Parathyroid adenoma (tissue), 2 donors: Measurements from ENCODE around the gene CACNA1D.

ENCODE experiments used
- H2AFZ ChIP-seq: fragments of 300-600 bp; sonication (generic); one replicate; pipeline ENCODE4 v1.7.0; 2017; ENCODE audit warnings: antibody characterized with exemption, mild to moderate bottlenecking
- H3K27ac ChIP-seq: fragments of 300-600 bp; sonication (generic); one replicate; pipeline ENCODE4 v1.7.0; 2017
- H3K27me3 ChIP-seq: fragments of 300-600 bp; sonication (generic); one replicate; pipeline ENCODE4 v1.7.0; 2017; ENCODE audit warnings: low read length; ENCODE audit not compliant: control insufficient read depth, insufficient read depth
- H3K36me3 ChIP-seq: fragments of 300-600 bp; sonication (generic); one replicate; pipeline ENCODE4 v1.7.0; 2017; ENCODE audit warnings: low read length; ENCODE audit not compliant: control insufficient read depth, insufficient read depth
- H3K4me1 ChIP-seq: fragments of 300-600 bp; sonication (generic); one replicate; pipeline ENCODE4 v1.7.0; 2017; ENCODE audit warnings: control low read depth
- H3K4me2 ChIP-seq: fragments of 300-600 bp; sonication (generic); one replicate; pipeline ENCODE4 v1.7.0; 2017; ENCODE audit warnings: low read length
- H3K4me3 ChIP-seq: fragments of 300-600 bp; sonication (generic); one replicate; pipeline ENCODE4 v1.7.0; 2017; ENCODE audit warnings: low read depth, low read length
- H3K79me2 ChIP-seq: fragments of 300-600 bp; sonication (generic); one replicate; pipeline ENCODE4 v1.7.0; 2017; ENCODE audit warnings: control low read depth
- H3K9ac ChIP-seq: fragments of 300-600 bp; sonication (generic); one replicate; pipeline ENCODE4 v1.7.0; 2017; ENCODE audit warnings: mild to moderate bottlenecking
- H3K9me3 ChIP-seq: fragments of 300-600 bp; sonication (generic); one replicate; pipeline ENCODE4 v1.7.0; 2017; ENCODE audit warnings: low read length; ENCODE audit not compliant: control insufficient read depth
- TF ChIP-seq, protein P1 (sequence below): fragments of 300-600 bp; sonication (generic); IDR thresholded peaks from one replicate; pipeline ENCODE4 v1.7.0; 2017; ENCODE audit warnings: antibody characterized with exemption, mild to moderate bottlenecking
- donor health status: primary hyperparathyroidism.

Gene CACNA1D

GRCh38 chr3:53526704-53527055, 32.3 kb downstream of the CACNA1D start:
- peaks cover 16% of the 10 kb centered on the region for H3K4me1 ChIP-seq
- no peaks in the 10 kb centered on the region for H3K27me3 ChIP-seq
- no peaks in the 10 kb centered on the region for H3K36me3 ChIP-seq
- no peak overlapping the region for H3K27ac ChIP-seq
- H2AFZ ChIP-seq: no peak overlapping the region
- TF ChIP-seq, protein P1, sequence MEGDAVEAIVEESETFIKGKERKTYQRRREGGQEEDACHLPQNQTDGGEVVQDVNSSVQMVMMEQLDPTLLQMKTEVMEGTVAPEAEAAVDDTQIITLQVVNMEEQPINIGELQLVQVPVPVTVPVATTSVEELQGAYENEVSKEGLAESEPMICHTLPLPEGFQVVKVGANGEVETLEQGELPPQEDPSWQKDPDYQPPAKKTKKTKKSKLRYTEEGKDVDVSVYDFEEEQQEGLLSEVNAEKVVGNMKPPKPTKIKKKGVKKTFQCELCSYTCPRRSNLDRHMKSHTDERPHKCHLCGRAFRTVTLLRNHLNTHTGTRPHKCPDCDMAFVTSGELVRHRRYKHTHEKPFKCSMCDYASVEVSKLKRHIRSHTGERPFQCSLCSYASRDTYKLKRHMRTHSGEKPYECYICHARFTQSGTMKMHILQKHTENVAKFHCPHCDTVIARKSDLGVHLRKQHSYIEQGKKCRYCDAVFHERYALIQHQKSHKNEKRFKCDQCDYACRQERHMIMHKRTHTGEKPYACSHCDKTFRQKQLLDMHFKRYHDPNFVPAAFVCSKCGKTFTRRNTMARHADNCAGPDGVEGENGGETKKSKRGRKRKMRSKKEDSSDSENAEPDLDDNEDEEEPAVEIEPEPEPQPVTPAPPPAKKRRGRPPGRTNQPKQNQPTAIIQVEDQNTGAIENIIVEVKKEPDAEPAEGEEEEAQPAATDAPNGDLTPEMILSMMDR: no peak
- no peak overlapping the region for H3K4me2 ChIP-seq
- H3K79me2 ChIP-seq: no peaks in the 10 kb centered on the region
- no peak overlapping the region for H3K9ac ChIP-seq
- no peak overlapping the region for H3K4me3 ChIP-seq
- H3K9me3 ChIP-seq: no peaks in the 10 kb centered on the region

- TF ChIP-seq, protein P1: no peak
- no peaks in the 10 kb centered on the region for H3K4me1 ChIP-seq
- H3K27me3 ChIP-seq: no peaks in the 10 kb centered on the region
- no peak overlapping the region for H3K27ac ChIP-seq
- H2AFZ ChIP-seq: no peak overlapping the region
- H3K4me3 ChIP-seq: no peak overlapping the region
- no peaks in the 10 kb centered on the region for H3K9me3 ChIP-seq
- no peaks in the 10 kb centered on the region for H3K79me2 ChIP-seq
- no peak overlapping the region for H3K4me2 ChIP-seq
- H3K36me3 ChIP-seq: no peaks in the 10 kb centered on the region
- no peak overlapping the region for H3K9ac ChIP-seq
Measured at GRCh38 chr3:53530205-53530604, 35.8 kb downstream of the CACNA1D start.

- Histone ChIP-seq H3K4me1 (no peaks in the 10 kb centered on the region), H3K4me2 (no peak overlapping the region), H3K27ac (no peak overlapping the region), H3K9me3 (no peaks in the 10 kb centered on the region), H3K79me2 (no peaks in the 10 kb centered on the region), H3K4me3 (no peak overlapping the region), H2AFZ (no peak overlapping the region), H3K9ac (no peak overlapping the region), H3K36me3 (no peaks in the 10 kb centered on the region), H3K27me3 (no peaks in the 10 kb centered on the region)
- TF ChIP-seq, protein P1: peak; percentile 17
Measured at GRCh38 chr3:53531749-53532148, 37.3 kb downstream of the CACNA1D start.

- no peak overlapping the region for H3K4me3 ChIP-seq
- no peaks in the 10 kb centered on the region for H3K4me1 ChIP-seq
- H3K79me2 ChIP-seq: no peaks in the 10 kb centered on the region
- H3K9me3 ChIP-seq: no peaks in the 10 kb centered on the region
- H3K4me2 ChIP-seq: no peak overlapping the region
- H2AFZ ChIP-seq: no peak overlapping the region
- H3K9ac ChIP-seq: no peak overlapping the region
- TF ChIP-seq, protein P1: no peak
- no peak overlapping the region for H3K27ac ChIP-seq
- no peaks in the 10 kb centered on the region for H3K27me3 ChIP-seq
- no peaks in the 10 kb centered on the region for H3K36me3 ChIP-seq
Measured at GRCh38 chr3:53533472-53533871, 39.1 kb downstream of the CACNA1D start.

- Histone ChIP-seq H2AFZ (no peak overlapping the region), H3K36me3 (no peaks in the 10 kb centered on the region), H3K4me3 (no peak overlapping the region), H3K9ac (no peak overlapping the region), H3K27me3 (no peaks in the 10 kb centered on the region), H3K9me3 (no peaks in the 10 kb centered on the region), H3K27ac (no peak overlapping the region), H3K4me2 (no peak overlapping the region), H3K79me2 (no peaks in the 10 kb centered on the region), H3K4me1 (no peaks in the 10 kb centered on the region)
- TF ChIP-seq, protein P1: no peak
Measured at GRCh38 chr3:53534216-53534615, 39.8 kb downstream of the CACNA1D start.
